Dermis microvascular lymphatic vessel endothelial cell (primary cell): ENCODE measurements around the gene ANK3. TPM values are rescaled to one million over a fixed set of nuclear protein-coding genes. Genes with fewer than 3 reads are reported as not detected.

Experiments
- DNase-seq, 2 donors: peaks; one replicate each; pipeline versions ENCODE4 v3.0.0 to v3.0.0-alpha.2; 2010; ENCODE audit warnings: low read depth in 2 of 2
- total RNA-seq: library from RNA; depleted of rRNA; stranded (reverse); fragments of >200 nt; gene quantifications from 2 replicates; pipeline ENCODE4 v1.2.1, GENCODE V29; 2014

ANK3 gene
- total RNA-seq, 1 donor from 2014 or later: 0.77 TPM

DNA sequence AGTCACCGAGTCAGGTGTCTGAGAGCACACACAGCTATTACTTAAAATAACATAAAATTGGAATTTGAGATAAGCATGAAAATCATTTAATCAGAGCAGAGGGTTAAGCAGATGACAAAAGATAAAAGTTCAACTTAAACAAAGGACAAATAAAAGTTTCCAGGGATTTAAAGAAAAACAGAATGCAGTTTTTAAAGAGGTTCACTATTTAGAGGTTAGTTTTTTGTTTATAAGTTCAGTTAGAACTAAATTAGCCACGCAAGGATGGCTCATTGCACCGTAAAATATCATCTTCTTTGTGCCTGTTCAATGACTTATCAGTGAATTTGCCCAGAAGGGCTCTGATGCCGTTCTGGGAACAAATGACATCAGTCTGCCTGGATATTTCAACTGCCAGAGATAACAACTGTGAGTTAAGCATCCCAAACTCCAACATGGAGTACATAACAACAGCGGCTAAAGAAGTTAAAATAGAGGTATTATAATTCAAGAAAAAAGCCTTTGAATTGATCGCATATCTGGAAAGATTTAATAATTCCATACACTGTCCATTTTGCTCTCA, 107.8 kb downstream of the ANK3 start:
- DNase-seq: no peak

DNA sequence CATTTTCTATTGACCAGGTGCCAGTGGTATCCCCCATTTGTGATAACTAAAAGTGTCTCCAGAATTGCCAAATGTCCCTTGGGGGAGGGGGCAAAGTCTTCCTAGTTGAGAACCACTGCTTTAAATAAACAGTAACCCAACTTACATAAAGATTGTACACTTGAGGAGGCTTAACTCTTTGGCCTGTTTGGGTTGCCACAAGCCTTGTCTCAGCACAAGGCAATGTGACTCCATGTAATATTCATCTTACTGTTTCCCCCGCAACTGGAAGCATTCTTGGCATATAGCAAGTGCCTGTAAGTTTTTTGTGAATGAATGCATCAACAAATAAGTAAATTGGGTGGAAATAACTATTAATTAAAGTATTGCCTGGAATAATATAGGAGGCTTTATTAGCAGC, 108.3 kb downstream of the ANK3 start:
- no peak for DNase-seq

DNA sequence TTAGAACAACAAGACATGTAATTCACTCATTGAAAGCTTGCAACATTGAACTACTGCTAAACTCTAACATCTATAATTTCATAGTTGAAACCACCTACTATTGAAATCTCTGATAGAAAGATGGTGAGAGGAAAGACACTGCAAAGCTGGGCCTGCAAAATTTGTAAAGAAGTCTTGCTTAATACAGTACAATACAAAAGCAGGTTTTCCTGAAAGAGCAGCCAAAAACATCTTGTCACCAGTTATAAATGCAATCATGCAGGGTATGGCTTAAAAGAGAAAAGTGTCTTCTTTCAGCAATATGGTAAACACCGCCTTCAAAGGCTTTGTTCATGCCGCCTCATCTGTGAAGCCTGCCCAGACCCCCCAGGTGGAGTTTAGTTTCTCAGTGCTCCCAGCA, 109.2 kb downstream of the ANK3 start:
- no peak for DNase-seq

DNA sequence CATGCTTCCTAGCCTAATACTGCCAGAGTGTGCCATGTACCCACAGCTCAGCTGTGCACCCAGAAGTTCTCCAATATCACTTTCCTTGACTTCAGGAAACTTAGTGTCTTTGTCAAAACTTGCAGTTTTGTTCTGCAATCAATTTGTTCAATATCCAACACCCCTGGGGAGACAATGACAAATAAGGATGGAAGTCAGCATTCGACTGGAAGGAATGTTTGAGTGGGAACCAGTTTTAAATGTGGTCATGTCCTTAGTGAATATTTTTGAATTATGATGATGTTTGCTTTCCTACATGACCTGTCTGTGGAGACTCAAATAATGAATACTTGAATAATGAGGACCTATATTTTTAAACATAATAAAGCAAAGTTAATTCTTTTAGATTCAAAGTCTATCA, 112.0 kb downstream of the ANK3 start:
- no peak for DNase-seq

DNA sequence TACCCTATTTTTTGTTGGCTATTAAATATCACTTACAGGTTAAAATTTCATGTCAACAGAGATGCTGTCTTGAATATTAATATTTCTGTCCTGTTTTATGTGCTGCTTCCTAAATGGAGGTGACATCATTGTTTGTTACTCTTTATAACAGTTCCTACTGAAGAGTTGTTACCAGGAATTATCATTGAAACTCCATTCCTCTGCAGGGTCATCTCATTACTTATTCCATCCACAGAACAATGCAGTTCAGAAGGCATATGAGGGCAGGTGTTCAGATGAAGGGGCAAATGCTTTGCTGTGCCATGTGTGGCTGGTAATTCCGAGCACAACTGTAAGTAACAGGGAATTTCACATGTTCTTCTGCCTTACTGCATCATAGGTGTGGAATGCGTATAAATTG, 113.4 kb downstream of the ANK3 start:
- DNase-seq: no peak

DNA sequence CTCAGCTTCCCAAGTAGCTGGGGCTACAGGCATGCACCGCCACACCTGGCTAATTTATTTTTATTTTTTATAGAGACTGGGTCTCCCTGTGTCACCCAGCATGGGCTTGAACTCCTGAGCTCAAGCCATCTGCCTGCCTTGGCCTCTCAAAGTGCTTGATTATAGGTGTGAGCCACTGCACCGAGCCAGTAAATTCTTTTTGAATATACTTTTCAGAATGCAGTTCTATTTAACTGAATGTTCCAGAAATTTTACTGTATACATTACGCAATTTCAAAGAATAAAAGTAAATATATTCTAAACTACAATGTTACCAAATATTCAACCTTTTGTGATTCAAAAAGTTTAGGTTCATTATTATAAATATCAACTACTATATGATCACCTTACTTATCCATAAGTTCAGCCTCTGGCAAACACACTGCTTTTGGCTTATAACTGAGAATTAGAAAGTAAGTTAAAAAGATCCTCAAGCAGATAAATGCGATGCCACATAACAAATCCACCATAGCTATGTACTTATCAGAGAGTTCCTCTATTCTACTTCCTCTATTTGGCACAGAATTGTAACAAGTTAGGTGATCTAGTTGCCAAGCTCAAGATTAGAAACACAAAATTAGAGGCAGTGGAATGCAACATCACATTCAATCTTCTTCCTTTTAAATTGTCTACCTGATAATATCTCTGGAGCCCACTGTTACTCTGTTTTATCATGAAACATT, 118.2 kb downstream of the ANK3 start:
- no peak for DNase-seq

DNA sequence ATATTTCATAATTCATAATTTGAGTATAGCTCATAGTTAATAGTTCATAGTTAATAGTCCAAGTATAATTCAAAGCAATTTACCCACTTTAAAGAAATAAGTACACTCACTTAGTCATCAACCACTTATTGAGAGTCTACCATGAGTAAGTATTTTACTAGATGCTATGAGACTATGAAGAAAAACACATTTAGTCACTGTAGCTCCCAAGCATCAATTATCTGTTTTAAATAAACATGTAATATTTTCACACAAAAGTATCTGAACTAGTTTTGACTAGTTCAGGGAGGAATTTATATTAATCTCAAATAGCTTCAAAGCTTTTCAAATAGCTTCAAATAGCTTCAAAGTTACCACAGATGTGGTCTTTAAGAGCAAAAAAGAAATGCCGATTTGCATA, 119.2 kb downstream of the ANK3 start:
- no peak for DNase-seq

DNA sequence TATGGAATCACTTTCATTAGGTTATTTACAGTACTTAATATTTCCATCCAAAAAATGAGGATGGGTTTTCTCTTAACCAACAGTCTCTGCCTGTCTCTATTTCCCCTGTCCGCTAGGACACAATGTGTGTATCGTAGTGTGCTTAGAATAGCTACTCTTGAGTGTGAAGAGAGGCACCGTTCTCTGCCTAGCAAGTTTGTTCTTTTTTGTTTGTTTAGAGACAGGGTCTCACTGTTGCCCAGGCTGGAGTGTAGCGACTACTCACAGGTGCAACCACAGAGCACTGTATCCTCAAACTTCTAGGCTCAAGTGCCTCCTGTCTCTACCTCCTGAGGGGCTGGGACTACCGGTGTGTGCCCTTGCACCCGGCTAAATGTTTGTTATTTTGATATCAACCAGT, 121.9 kb downstream of the ANK3 start:
- no peak for DNase-seq

DNA sequence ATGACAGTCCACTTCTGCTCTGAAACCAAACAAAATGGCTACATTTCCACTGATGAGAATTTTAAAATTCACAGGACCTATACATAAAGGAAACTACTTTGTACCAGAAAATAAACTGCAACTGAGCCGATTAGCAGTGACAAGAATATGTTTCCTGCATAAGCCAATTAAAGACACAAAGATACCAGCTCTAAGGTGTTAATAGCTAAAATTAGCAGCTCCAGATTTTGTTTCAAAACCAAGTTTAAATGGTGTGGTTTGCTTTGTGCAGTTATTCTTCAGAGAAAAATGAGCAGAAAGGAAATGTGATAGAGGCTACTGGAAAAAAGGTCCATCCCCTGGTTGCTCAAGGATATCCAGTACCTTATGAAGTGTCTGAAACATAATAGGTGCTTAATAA, 123.2 kb downstream of the ANK3 start:
- DNase-seq: no peak

DNA sequence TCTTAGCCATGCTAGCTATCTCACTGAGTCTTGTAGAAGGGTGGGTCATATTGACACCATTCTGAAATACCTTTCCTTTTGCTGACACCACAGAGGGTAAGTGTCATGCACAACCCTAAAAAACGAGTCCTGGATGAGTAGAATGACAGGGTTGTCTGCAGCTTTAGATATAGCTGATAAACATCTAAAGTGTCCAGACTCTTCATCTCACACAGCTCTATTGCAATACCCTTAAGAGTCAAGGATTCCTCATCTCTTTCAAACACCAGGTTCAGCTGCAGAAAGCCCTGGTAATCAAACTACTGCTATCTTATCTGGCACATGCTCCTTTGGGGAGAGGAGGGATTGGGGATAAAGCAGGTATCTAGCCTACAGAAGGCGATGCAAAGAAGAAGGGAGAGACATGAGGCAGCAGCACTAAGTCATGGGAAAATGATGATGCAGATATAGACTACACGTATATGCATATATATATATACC, 127.0 kb downstream of the ANK3 start:
- DNase-seq: no peak

DNA sequence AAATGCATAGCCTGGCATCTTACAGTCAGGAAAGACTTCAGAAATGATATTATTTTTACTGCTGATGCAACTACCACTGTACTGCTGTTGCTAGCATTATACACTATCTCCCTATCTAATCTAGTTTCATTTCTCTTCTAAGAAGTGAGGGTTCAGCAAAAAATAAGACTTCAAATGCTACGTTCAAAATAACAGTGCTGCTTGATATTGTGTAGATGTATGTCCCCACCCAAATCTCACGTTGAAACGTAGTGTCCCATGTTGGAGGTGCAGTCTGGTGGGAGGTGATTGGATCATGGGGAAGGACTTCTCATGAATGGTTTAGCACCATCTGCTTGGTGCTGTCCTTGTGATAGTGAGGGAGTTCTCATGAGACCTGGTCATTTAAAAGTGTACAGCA, 129.4 kb downstream of the ANK3 start:
- no peak for DNase-seq

DNA sequence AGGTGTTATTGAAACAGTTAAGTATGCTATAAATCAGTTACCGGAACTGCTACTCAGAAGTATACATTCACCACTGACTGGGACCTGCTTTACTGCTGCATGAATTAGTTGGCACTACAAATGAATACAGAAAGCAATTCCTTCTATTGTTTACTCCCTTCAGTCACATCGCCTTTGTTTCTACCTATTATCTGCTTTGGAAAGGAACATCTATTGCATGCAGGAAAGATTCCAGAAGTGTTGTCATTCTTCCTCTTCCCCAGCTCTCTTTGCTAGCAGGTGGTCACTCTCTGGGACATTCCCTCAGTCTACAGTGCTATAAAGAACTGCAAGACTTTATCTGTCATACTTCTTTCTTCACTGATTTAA, 131.3 kb downstream of the ANK3 start:
- peak in 1 of 2 donors; percentile 8 for DNase-seq

DNA sequence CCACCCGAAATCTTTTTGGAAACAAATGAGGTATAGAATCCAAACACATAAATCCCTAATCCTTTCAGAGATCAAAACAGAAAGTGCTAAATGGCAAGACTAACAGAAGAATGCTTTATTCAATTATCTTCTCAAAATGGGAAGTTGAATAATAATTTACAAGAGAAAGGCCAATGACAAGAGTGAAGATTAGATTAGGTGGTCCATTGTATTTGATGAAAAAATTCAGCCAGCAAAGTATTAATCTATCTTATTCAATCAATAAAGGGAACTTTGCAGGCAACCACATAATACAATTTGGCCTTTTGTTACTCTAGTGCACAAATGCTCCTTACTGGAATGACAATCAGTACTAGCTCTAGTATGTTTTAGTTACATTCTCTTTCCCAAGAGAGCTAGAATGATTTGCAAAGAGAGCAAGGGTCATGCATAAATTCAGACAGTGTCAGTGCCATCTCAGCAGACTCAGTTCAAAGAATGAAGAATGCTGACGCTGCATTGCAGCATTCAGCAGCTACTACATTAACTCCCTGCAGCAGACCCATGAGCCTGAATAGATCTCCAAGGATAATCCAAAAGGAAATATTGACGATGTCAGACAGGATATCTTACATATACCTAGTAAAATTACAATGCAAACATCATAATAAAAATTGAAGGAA, 131.8 kb downstream of the ANK3 start:
- no peak for DNase-seq

DNA sequence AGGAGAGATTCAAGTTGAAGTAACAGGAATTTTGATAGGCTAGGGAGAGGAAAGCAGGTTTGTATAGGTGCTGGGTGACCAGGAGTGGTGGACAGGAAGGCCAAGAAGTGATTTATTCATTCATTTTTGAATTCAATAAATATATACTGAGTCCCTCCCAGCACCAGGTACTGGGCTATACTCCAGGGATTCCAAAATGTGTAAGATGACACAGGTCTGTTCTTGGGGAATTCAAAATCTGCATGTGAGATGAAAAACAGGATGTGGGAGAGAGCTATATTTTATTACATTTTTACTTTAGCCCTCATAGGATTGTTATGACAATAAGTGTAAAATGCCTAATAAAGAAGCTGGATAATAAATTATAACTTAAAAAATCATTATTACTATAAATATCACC, 134.9 kb downstream of the ANK3 start:
- DNase-seq: no peak

DNA sequence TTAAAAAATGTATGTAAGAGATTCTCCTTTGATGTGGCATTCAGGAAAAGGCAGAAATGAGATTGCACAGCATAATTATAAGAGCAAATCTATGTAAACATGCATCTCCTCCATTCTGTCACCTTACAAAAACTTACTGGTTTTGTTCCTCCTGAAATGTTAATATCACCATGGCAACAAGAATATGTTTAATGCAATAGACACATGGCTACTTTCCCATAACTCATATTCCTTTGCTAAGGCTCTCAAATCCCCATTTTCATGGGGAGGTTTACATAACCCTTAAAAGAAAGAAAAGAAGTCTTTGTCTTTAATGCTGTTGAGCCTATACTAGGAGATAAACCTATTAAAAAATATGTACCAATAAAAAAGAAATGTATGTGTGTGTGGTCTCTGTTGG, 136.2 kb downstream of the ANK3 start:
- no peak for DNase-seq

DNA sequence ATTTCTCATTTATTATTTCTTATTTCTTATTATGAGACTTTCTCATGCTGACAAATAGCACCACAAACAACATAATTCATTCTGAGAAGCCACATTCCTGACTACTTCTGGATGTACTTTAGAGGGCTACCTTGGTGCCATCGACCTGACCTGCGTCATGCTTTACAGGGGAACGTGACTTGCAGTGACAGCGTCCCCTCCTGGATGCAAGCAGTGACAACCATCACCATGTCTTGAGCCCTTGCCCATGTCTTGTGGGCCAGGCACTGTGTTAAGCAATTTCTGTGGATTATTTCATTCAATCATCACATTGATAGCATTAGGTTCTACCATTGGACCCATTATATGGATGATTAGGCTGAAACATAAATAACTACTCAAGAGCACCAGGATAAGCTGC, 137.0 kb downstream of the ANK3 start:
- DNase-seq: no peak

DNA sequence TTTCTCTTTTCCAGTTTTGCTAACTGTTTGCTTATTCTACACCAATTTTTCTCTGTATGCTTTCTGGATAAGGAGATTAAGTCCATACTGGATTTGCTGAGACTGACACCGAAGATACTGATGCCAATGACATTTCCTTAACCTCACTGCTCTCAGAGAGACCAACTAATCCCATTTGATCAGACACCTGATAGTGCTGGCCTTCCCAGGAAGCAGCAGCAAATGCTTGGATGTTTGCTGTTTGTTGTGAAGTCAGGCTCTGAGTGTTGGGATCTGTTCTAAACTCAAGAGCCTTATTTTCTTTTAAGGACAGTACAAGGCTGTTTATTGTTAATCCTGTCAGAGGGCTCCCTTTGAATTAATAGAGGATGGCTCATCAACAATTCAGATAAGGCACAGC, 143.3 kb downstream of the ANK3 start:
- no peak for DNase-seq

DNA sequence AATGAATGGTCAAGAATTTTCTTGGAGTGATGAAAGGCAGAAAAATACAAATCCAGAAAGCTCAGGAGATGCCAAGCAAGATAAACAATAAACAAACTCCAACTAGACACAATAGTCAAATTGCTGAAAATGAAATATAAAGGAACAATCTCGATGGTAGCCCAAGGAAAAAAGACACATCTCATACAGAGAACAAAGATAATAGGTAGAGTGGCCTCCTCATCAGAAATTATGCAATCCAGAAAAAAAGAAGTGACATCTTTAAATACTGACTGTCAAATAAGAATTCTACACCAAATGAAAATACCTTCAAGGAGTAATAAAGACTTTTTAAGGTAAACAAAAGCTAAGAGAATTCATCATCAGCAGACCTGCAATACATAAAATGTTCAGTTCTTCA, 150.4 kb downstream of the ANK3 start:
- no peak for DNase-seq

DNA sequence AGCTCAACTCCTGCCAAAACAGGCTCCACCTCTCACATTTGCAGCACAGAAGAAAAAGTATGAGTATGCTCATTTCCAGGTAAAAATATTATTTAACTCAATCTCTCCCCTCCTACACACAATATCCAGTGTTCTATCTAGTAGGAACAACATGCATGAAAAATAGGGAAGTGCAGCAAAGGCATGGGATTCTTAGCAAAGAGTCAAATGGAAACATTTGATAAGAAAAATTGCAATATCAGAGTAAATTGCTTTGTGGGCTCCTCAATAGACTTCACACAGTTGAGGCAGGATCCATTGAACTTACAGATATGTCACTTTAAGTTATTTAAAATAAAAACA, 150.9 kb downstream of the ANK3 start:
- no peak for DNase-seq

DNA sequence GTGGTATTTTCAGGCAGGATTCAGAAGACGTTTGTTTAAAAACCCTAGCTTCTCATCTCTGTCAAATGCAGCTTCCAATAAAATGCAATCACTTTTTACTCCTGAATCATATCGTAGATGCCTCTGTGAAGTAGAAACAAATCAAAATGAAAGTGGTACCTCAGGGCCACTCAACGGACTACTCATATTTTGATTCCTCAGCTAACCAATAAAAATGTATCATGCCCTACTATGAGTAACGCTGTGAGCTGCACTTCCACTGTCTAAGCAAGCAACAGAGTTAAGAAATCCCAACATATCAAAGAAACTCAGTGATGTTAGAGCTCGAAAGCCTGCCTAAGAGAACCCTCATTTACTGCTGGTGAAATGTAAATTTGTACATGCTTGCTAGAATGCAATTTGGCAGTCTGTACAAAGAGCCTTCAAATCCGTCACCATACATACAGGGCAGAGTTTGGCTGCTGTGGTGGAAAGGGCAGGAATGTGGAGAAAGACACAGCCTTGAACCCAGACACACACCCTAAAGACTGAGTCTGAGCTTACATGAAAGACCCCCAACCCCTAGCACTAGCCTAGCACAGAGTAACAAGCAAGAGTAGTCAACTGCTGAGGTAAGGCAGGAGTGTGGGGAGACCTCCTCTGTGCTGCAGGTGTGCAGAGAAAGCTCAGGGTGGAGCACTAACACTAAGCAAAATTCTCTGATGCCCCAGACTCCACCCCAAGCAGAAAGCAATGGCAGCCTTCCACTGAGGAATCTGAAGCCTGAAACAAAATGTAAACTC, 151.5 kb downstream of the ANK3 start:
- peak in 1 of 2 donors; percentile 40 for DNase-seq

DNA sequence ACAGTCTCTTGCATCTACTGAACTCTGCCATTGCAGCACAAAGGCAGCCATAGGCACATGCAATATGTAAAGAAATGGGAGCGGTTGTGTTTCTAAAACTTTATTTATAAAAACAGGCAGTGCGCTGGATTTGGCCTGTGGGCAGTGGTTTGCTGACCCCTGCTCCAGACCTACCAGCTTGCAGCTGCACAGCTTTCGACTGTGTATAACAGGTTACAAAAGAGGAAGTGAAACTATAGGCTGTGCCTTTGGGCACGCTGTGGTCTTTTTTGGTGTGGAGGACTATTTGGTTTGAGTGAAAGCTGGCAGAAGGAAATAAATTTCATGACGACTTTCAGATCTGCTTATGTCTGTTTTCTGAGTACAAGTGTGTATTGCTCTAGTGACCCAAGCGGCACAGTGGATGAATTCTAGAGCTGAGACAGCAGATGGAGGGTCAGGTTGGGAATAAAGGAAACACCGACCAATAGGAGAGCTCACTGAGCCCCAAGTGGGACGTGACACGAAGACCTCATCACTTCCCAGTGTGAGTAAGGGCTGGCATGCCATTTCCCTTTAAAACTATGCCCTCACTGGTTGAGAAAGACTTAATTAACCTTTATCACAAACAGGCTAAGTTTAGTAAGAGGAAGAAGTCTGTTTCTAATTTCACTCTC, 152.7 kb downstream of the ANK3 start:
- DNase-seq: peak; percentile 21 to 62

DNA sequence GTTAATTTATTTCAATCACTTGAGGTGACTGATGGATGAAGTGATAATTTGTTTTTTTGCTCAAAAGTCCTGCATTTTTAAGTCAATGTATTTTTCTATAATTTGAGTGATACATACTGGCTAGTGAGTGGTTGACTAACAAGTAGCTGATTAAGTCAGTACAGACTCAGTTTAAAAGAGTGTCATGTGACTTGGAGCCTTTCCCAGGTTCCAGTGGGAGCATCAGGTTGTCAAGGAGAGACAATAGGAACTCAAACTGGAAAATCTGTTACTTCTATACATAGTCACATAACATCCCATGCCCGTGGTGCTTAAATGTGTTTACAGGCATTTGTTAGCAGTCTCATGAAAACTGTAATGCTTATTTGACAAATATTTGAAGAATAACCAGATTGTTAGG, 154.7 kb downstream of the ANK3 start:
- peak; percentile 65 to 71 for DNase-seq
